SKM-1 (cell line): ENCODE results near the gene MYLK.

ENCODE experiments used
- DNase-seq: peaks from one replicate; lab custom pipeline; 2025; ENCODE audit not compliant: unreplicated experiment; lab: John Stamatoyannopoulos, UW

Gene MYLK

DNA sequence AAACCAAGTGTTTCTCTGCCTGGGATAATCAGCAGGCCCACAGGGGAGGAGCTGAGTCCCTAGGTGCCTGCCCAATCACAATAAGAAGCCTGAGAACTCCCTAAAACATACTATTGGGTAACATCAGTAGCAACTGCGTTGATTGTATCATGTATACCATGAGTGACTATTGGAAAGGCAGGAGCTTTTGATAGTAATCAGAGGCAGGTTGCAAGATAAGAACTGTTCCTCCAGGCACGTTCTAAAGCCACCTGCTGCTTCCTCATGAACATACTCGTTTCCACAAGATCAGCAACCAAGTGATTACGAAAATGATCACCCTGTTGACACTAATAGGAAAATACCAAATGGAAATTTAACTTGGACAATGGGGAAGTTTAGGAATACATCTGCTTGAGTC lies 6.7 kb downstream of the MYLK start:
- DNase-seq = no peak

DNA sequence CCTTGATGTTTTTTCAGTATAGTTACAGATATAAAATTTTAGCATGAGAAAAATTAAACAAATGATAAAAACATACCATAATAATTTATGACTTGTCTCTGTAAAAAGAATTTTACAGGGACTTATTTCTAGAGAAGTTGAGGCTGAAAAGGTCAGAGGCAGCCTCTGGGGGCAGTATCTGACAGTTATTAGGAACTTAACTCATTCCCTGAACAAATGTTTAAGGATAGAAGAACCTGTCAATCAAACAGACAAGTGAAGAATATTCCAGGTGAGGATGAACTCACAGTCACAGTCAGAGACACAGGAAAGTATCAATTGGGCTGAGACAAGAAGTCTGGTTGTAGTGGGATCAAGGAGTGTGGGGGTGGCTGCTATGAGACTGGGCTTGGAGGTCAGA lies 7.3 kb downstream of the MYLK start:
- DNase-seq = no peak

DNA sequence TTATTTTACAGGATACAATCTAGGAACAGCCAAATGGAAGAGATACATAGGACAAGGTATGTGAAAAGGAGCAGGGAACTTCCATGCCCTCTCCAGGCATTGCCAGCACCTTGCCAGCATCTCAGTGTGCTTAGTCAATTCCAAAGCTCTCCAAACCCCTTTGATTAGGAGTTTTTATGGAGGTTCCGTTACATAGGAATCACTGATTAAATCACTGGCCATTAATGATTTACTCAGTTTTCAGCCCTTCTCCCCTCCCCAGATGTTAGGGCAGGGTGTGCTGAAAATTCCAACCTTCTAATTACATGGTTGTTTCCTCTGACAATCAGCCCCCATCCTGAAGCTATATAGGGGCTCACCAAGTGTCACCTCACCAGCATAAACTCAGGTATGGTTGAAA lies 11.5 kb downstream of the MYLK start:
- DNase-seq = no peak

DNA sequence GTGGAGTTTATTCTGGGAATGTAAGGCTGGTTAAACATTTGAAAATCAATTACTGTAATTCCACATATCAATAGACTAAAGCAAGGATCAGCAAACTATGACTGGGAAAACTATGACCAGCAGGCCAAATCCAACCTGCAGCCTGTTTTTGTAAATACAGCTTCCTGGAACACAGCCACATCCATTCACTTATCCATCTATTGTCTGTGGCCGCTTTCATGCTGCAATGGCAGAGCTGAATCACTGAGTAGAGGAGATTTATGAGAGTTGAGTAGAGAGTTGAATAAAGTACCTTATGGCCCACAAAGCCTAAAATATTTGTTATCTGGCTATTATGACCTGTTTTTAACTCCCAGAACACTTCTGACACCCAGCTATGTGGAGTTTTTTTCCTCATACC lies 12.2 kb downstream of the MYLK start:
- DNase-seq = no peak

- DNase-seq = no peak
Observed at GRCh38 chr3:123870033-123870432, 14.1 kb downstream of the MYLK start.

DNA sequence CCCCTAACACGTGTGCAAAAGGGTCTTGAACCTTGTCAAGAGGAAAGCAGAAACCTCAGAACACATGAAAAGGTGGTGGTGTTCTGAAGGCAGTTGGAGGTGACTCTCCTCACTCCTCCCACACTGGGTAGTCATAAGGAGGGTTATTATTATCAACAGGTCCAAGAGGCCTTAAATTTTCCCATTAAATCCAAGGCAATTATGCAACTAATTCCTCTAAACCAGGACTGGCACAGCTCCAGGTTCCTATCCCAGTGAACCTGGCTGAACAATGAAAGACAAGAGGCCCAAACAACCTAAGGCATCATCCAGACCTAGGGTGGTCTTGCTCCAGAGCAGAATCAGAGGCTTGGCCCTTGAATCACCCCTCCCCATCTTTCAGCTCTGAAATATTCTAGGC lies 15.0 kb downstream of the MYLK start:
- DNase-seq = no peak

GRCh38 chr3:123864706-123865105 lies 19.4 kb downstream of the MYLK start:
- no peak for DNase-seq

DNA sequence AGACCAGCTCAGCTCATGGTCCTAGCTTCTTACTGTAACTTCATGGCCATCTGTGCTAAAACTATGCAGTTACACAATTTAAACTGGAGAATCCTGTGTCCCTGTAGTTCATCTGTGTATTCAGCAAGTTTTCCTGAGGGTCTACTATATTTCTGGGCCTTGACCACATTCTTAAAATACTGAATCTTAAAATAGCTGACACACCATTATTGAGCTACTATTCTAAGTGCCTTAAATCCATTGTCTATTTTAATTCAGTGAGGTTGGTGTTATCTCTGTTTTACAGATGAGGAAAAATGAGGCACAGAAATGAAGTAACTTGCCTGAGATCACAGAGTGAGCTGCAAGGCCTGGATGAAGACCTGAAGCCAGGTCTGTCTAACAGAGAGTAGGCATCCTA lies 22.0 kb downstream of the MYLK start:
- DNase-seq = no peak

DNA sequence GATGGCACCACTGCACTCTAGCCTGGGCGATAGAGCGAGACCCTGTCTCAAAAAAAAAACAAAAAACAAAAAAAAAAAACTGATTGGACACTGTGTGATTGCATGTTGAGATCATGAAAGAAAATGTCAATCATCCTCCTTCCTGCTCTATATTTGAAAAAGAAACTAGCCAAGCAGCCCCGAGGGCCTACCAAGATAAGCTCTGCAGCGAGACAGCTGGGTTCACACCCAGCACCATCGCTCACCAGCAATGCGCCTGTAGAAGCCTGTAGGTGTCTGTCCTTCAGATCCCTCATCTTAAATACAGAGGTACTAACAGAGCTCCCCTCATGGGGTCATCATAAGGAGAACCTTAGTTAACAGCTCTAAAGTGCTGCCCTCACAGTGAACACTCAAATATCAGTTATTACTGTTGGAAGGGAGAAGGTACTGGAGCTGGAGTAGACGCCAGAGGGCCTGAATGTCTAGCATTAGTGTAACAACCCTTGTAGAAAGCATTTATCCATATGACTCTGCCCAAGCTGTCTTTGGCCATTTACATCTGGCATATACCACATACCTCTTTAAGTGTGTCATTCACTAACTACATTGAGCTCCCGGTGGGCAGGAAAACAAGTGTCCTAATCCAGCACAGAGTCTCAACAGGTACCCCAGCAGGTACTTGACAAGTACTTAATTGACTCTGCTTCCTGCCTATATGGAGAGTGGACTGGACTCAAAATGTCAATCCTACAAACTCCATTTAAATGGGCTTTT lies 22.9 kb downstream of the MYLK start:
- no peak for DNase-seq

DNA sequence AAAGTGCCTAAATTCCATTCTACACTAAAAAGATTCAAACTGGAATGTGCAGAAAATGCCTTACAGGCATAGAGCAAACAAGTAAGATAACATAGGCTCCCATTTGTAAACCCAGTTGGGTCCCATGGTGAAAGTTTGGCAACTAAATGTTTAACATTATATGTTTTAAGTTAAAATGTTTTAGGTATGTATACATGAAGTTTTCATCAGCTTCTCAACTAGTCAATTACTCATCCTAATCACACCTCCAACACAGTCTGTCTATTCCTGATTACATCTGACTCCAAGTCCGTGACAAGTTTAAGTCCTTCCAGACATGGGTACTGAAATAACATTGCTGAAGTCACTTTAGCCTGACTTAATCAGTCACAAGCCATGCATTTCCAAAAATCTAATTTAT lies 25.0 kb downstream of the MYLK start:
- DNase-seq = no peak

DNA sequence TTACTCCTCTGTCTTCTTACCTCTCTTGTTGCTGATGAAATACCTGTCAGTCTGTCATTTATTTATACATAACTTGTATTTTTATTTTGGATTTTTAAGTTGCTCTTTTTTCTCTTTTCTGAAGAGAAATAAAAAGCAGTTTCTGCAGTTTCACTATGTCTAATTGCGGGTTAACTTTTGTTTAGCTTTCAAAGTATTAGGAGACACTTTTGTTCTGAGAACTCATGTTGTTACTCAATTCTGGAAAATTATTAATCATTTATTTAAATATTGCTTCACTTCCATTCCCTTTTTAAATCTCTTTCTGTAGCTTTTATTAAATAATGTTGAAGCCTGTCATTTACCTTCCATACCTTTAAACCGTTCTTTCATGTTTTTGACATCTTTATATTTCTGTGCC lies 29.2 kb downstream of the MYLK start:
- DNase-seq = no peak

DNA sequence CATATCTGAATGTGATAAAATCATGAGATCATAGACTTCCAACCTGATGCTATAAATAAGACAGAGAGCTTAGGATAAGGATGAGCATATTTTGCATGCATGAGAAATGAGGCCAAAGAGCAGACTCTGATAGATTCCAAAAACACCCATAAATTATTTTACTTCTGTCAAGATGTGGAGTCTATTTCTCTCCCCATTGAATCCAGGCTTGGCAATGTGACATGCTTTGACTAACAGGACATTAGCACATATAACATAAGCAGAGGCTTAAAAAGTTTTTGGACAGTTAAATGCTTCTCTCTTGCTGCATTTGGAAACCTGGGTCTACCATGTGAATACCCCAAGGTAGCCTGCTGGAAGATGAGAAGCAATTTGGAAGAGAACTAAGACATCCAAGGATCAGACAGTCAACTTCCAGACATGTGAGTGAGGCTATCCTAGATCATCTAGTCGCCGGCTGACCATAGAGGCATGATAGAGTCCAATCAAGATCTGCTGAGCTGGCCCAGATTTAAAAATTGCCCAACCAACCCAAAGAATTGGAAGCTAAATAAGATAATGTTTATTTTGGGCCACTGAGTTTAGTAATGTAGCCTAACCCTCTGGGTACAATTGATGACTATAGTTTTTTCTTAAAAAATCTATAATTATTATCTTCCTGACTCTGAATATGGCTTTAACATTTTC lies 30.3 kb downstream of the MYLK start:
- no peak for DNase-seq

DNA sequence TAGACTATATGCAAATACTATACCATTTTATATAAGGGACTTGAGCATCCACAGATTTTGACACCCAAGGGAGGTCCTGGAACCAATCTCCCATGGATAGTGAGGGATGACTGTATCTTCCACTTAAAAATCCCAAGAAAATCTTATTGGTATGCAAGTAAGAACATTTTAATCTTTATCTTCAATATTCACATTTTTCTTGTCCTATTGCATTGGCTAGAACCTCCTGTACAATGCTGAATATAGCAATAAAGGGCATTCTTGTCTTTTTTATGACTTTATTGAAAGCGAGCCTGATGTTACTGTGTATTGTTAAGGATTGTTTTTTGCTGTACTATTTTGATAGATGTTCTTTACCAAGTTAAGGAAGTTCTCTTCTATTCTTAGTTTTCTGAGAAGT lies 36.9 kb downstream of the MYLK start:
- no peak for DNase-seq

- no peak for DNase-seq
Observed at GRCh38 chr3:123843668-123844067, 40.5 kb downstream of the MYLK start.

DNA sequence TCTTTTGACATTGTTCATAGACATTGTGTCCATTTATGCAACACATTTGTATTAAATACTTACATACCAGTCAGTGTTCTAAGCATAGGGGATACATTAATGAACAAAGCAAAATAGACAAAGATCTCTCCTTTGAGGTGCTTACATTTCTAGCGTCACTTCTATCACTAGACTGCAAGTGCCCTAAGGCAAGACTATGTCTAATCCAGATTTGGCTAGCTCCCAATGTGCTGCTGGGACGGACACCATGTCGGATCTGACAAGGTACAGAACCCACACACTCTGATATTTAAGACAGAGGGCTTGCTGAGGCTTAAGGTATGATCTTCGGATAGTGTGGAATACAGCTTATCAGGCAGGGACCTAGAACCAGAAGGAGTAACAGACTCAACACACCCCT lies 41.4 kb downstream of the MYLK start:
- no peak for DNase-seq

DNA sequence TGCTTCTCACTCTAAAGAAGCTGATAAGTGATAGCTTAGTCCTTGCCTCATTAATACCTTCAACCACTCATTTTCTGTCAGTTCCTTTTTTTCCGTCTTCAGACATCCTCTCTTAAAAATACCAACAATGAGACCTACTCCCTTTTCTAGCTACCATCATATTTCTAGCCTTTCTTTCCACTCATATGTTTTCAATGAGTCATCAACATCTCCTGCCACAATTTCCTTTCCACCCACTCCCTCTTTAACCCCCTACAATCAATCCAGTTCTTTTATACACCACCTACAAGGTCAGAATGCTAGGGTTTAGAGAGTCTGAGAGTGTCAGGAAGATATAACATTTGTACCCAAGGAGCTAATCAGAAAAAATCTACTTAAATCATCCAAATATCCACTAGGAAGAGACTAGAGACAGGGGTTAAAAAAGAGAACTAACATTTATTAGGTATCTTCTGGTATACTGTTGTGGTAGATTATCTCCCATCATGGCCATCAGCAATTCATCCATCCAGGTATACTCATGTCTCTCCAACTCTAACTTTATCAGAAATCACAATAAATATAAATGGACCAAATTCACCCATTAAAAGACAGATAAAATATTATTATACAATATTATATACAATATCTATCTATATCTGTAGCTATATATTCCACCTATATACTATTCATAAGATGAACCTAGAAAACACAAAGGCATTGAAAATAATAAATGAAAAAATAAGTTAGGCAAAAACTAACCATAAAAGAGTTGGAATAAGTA lies 42.5 kb downstream of the MYLK start:
- DNase-seq = no peak

DNA sequence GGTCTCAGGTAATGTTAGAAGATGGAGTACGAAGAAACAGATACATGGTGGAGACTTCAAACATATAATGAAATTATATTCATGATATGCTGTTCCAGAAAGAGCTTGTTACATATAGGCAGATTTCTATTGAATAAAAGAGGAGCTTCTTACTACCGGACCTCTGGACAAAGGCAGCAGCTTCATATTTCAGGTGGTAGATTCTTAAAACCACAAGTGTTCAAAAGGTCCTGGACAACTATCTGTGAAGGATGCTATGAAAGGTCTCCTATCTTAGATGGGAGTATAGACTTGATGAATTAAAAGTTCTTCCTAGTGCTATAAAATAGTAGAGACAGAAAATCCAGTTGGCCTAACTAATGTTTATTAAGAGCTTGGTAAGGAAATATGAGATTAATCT lies 43.2 kb downstream of the MYLK start:
- DNase-seq = no peak

DNA sequence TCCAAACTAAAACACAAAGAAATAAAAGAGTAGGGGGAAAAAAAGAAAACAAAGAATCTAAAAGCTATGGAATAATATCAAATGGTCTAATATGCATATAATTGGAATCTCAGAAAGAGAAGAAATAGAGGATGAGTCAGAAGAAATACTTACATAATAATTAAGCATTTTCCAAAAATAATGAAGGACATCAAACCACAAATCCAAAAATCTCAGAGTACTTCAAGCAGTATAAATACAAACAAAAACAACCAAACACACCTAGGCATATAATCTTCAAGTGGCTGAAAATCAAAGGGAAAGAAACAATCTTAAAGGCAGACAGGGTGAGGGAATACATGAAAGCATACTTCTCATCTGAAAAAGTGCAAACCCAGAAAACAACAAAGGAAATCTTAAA lies 46.3 kb downstream of the MYLK start:
- no peak for DNase-seq

- DNase-seq = no peak
Observed at GRCh38 chr3:123834631-123835030, 49.5 kb downstream of the MYLK start.

DNA sequence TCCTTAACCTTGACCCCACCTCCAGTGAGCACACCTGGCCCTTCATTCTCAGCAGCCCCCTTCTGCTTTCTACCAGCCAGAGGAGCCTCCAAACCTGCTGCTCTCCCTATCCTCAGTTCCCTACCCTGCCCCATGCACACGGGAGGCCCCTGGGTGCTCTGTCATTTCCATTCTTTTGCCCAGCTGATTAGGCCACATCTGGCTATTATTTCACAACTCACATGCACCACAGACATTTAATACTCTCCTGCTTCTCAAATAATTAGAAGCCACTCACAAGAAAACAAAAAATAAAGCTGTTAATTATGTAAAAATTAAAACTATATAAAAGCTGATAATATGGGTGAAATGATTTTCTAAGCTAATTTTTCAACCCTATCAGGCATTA lies 50.7 kb downstream of the MYLK start:
- no peak for DNase-seq

- no peak for DNase-seq
Observed at GRCh38 chr3:123832692-123833397, 51.3 kb downstream of the MYLK start.

- DNase-seq = no peak
Observed at GRCh38 chr3:123831420-123831819, 52.7 kb downstream of the MYLK start.
